ENCODE results near the gene ABCB1. TPM values are rescaled to one million over a fixed set of nuclear protein-coding genes. Genes with fewer than 3 reads are reported as not detected.

The ABCB1 gene
- total RNA-seq, 1 experiment from 2014 or later, result not detected

DNA sequence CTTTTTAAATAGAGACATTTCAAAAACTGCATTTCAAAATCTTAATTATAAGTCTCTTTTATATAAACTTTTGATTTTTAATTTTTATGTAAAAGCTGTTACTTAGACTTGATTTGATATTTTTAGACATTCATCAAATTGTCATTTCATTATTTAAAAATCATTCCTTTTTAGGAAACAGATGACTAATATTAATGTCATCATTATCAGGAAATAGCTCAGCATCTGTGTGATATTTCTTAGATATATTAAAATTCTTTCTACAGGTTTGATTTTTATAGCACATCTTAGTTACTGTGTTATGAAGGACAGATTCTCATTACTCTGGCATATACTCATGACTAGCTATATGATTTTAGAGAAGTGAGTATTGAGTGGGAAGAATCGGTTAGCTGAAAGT is 44.8 kb upstream of the ABCB1 start:
- Histone ChIP-seq H3K9ac (ENCODE audit: low read length) (no peak overlapping the region), H3K79me2 (ENCODE audit: low read length) (no peaks in the 10 kb centered on the region), H3K4me2 (ENCODE audit: low read length) (no peak overlapping the region), H3K4me1 (ENCODE audit: insufficient read depth, low read length) (no peaks in the 10 kb centered on the region), H3K36me3 (ENCODE audit: low read depth, low read length) (no peaks in the 10 kb centered on the region), H3K27me3 (ENCODE audit: low read length) (no peaks in the 10 kb centered on the region), H3K4me3 (ENCODE audit: low read length) (no peak overlapping the region), H3K27ac (ENCODE audit: low read length) (no peak overlapping the region), H3K9me2 (replicated peaks; ENCODE audit: low read length) (no peaks in the 10 kb centered on the region), H3F3A (ENCODE audit: low read length, unreplicated experiment) (no peaks in the 10 kb centered on the region), H4K20me1 (ENCODE audit: low read length) (no peaks in the 10 kb centered on the region), H2AFZ (ENCODE audit: low read length) (no peak overlapping the region), H3K9me3 (ENCODE audit: low read length) (no peaks in the 10 kb centered on the region)
- intact Hi-C loops (cut with micrococcal nuclease), result no loop called here
- TF ChIP-seq EZH2 (IDR thresholded peaks at IDR 0.05; ENCODE audit: low read length, unreplicated experiment), result no peak
- TF ChIP-seq CTCF (conservative IDR thresholded peaks at IDR 0.05; ENCODE audit: low read depth, low read length), result no peak
- no peak for TF ChIP-seq EZH2phosphoT487 (IDR thresholded peaks at IDR 0.05; ENCODE audit: borderline replicate concordance, low read length)
- no TSS peak for BruUV-seq (replicated peaks)
- ATAC-seq (no peak), DNase-seq (no peak)
- ChIA-PET CTCF (no interaction called here), POLR2A (ENCODE audit: unreplicated experiment) (no interaction called here)

DNA sequence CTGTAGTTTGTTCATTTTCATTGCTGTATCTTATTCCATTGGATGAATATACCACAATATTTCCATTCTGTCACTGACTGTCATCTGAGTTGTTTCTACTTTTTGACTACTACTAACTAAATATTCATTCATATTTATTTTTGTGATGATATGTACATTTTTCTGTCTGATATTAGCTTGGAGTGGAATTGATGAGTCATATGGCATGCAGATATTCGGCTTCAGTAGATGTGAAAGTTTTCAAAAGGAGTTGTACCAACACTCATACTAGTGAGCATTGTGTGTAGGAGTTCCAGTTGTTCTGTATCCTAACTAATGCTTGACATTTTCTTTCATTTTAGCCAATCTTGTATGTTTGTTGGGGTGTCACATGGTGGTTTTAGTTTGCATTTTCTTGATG is 35.2 kb upstream of the ABCB1 start:
- Histone ChIP-seq H3K79me2 (ENCODE audit: low read length) (no peaks in the 10 kb centered on the region), H3K27ac (ENCODE audit: low read length) (no peak overlapping the region), H3K4me3 (ENCODE audit: low read length) (no peak overlapping the region), H4K20me1 (ENCODE audit: low read length) (no peaks in the 10 kb centered on the region), H3K9me2 (replicated peaks; ENCODE audit: low read length) (no peaks in the 10 kb centered on the region), H3K4me2 (ENCODE audit: low read length) (no peak overlapping the region), H3K9ac (ENCODE audit: low read length) (no peak overlapping the region), H2AFZ (ENCODE audit: low read length) (no peak overlapping the region), H3K4me1 (ENCODE audit: insufficient read depth, low read length) (no peaks in the 10 kb centered on the region), H3K9me3 (ENCODE audit: low read length) (no peaks in the 10 kb centered on the region), H3K36me3 (ENCODE audit: low read depth, low read length) (no peaks in the 10 kb centered on the region), H3F3A (ENCODE audit: low read length, unreplicated experiment) (no peaks in the 10 kb centered on the region), H3K27me3 (ENCODE audit: low read length) (no peaks in the 10 kb centered on the region)
- ChIA-PET POLR2A (ENCODE audit: unreplicated experiment) (no interaction called here), CTCF (no interaction called here)
- ATAC-seq, result no peak
- BruUV-seq (replicated peaks), result no TSS peak
- intact Hi-C loops (cut with micrococcal nuclease), result no loop called here
- DNase-seq, result no peak
- no peak for TF ChIP-seq EZH2phosphoT487 (IDR thresholded peaks at IDR 0.05; ENCODE audit: borderline replicate concordance, low read length)
- no peak for TF ChIP-seq CTCF (conservative IDR thresholded peaks at IDR 0.05; ENCODE audit: low read depth, low read length)
- no peak for TF ChIP-seq EZH2 (IDR thresholded peaks at IDR 0.05; ENCODE audit: low read length, unreplicated experiment)

DNA sequence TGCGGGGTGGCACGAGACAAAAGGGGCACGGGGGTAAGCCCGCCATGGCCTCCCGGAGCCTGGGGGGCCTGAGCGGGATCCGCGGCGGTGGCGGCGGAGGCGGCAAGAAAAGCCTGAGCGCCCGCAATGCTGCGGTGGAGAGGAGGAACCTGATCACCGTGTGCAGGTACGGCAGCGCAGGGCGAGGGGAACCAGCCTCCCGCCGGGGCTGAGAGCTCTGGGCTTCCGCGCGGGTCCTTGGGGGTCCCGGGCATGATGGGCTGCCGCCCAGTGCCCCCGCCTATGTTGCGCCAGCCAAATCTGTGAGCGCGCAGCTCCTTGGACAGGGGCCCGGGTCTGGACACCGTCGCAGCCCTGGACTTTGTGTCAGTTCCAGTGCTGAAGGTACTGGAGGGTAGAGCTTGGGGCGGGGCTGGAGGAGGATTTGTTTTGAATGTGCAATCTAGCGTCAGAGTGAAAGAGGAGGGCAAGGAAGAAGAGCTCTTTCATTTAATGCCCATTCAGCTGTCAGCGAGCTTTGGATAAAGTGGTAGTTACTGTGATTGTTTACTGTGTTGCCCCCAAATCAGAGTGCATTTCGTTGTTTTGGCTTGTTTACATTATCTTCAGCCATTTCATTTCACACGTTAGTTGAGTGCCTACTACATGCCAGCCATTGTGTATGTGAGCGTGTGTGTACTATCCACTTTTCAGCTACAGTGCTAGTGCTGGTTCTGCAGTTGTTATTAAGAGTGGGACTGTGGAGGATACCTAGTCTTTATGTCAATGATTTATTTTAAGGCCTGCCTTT is 28.3 kb upstream of the ABCB1 start:
- POLR2A ChIA-PET (ENCODE audit: unreplicated experiment), result no interaction called here
- ATAC-seq, result peak; percentile 17
- Histone ChIP-seq H3K79me2 (ENCODE audit: low read length) (no peaks in the 10 kb centered on the region), H3K4me1 (ENCODE audit: insufficient read depth, low read length) (peaks cover 10% of the 10 kb centered on the region), H3K36me3 (ENCODE audit: low read depth, low read length) (no peaks in the 10 kb centered on the region), H3K9me2 (replicated peaks; ENCODE audit: low read length) (no peaks in the 10 kb centered on the region), H3K27me3 (ENCODE audit: low read length) (peaks cover 13% of the 10 kb centered on the region; the same call in 1 of the 2 replicates), H3K9me3 (ENCODE audit: low read length) (no peaks in the 10 kb centered on the region), H3K27ac (ENCODE audit: low read length) (no peak overlapping the region), H3K9ac (ENCODE audit: low read length) (no peak overlapping the region), H4K20me1 (ENCODE audit: low read length) (no peaks in the 10 kb centered on the region), H3K4me3 (ENCODE audit: low read length) (peak overlapping the region; percentile 72), H2AFZ (ENCODE audit: low read length) (peak overlapping the region; percentile 81), H3K4me2 (ENCODE audit: low read length) (peak overlapping the region; percentile 96), H3F3A (ENCODE audit: low read length, unreplicated experiment) (no peaks in the 10 kb centered on the region)
- TF ChIP-seq CTCF (conservative IDR thresholded peaks at IDR 0.05; ENCODE audit: low read depth, low read length) (no peak), EZH2 (IDR thresholded peaks at IDR 0.05; ENCODE audit: low read length, unreplicated experiment) (no peak), EZH2phosphoT487 (IDR thresholded peaks at IDR 0.05; ENCODE audit: borderline replicate concordance, low read length) (no peak)
- CTCF ChIA-PET, result no interaction called here
- no TSS peak for BruUV-seq (replicated peaks)
- DNase-seq, result no peak
- intact Hi-C loops (cut with micrococcal nuclease), result no loop called here

Data from PC-3 (cell line).